Tibial nerve (tissue), 3 donors: ENCODE measurements around the gene HEMK1.

ENCODE experiments used
- POLR2A ChIP-seq, 2 donors: fragments of 450-650 bp; IDR thresholded peaks; one replicate each; pipeline ENCODE4 v1.6.1; 2017; ENCODE audit warnings: antibody characterized with exemption in 2 of 2, mild to moderate bottlenecking in 2 of 2, moderate library complexity in 2 of 2
- TF ChIP-seq, protein P1 (sequence below), 5 experiments: fragments of 200-600 bp in 3 of 5; fragments of 450-650 bp in 2 of 5; sonication (generic) in 3 of 5; IDR thresholded peaks; one replicate each; pipeline ENCODE4 v1.5.1; 2016 to 2019; ENCODE audit warnings: antibody characterized with exemption in 5 of 5, mild to moderate bottlenecking in 3 of 5, moderate library complexity in 2 of 5

DNA sequence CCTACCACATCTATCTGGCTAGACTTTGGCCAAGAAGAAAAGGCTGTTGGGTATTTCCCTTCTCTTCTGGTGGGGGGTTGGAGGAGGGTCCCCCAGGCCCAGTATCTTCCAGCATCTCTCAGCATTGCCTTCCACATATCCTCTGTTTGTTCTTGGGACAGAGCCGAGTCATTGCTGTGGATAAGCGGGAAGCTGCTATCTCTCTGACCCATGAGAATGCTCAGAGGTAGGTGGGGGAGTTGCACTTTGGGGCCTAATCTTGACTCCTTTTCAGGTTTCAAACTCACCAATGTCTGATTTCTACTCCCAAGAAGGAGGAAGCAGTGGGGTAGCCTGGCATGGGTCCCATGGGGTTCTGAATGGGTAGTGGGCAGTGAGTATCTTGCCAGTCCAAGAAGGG is 8.0 kb downstream of the HEMK1 start:
- TF ChIP-seq, protein P1, sequence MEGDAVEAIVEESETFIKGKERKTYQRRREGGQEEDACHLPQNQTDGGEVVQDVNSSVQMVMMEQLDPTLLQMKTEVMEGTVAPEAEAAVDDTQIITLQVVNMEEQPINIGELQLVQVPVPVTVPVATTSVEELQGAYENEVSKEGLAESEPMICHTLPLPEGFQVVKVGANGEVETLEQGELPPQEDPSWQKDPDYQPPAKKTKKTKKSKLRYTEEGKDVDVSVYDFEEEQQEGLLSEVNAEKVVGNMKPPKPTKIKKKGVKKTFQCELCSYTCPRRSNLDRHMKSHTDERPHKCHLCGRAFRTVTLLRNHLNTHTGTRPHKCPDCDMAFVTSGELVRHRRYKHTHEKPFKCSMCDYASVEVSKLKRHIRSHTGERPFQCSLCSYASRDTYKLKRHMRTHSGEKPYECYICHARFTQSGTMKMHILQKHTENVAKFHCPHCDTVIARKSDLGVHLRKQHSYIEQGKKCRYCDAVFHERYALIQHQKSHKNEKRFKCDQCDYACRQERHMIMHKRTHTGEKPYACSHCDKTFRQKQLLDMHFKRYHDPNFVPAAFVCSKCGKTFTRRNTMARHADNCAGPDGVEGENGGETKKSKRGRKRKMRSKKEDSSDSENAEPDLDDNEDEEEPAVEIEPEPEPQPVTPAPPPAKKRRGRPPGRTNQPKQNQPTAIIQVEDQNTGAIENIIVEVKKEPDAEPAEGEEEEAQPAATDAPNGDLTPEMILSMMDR (IDR thresholded peaks at IDR 0.05): no peak
- no peak for TF ChIP-seq POLR2A (IDR thresholded peaks at IDR 0.05)
